Esophagus squamous epithelium (tissue), 5 donors: Measurements from ENCODE around the gene SYT8. TPM values are rescaled to one million over a fixed set of nuclear protein-coding genes. Genes with fewer than 3 reads are reported as not detected.

Source experiments
- DNase-seq: peaks from one replicate; lab custom pipeline; 2025; lab: John Stamatoyannopoulos, UW
- H3K27ac ChIP-seq, 4 donors: fragments of 200-600 bp; sonication (generic); one replicate each; pipeline ENCODE4 v1.5.1; 2016 to 2019; ENCODE audit warnings: mild to moderate bottlenecking in 1 of 4
- H3K27me3 ChIP-seq, 4 donors: fragments of 200-600 bp; sonication (generic); 1 replicate in 3 of 4; 2 replicates in 1 of 4; pipeline versions ENCODE4 v1.5.1 to v1.6.0; 2017 to 2021; ENCODE audit warnings: antibody characterized with exemption in 1 of 4
- H3K36me3 ChIP-seq, 3 donors: fragments of 200-600 bp; sonication (generic); one replicate each; pipeline ENCODE4 v1.5.1; 2016 to 2019
- H3K4me1 ChIP-seq, 3 donors: fragments of 200-600 bp; sonication (generic); one replicate each; pipeline ENCODE4 v1.5.1; 2017 to 2019
- H3K4me3 ChIP-seq, 4 donors: fragments of 200-600 bp; sonication (generic); 1 replicate in 3 of 4; 2 replicates in 1 of 4; pipeline ENCODE4 v1.5.1; 2016 to 2019; ENCODE audit warnings: mild to moderate bottlenecking in 2 of 4, moderate library complexity in 1 of 4
- H3K9me3 ChIP-seq, 3 donors: fragments of 200-600 bp; sonication (generic); one replicate each; pipeline ENCODE4 v1.5.1; 2016 to 2019
- CTCF ChIP-seq, 6 experiments: fragments of 450-650 bp in 4 of 6; fragments of 200-600 bp in 2 of 6; sonication (generic) in 2 of 6; IDR thresholded peaks; one replicate each; pipeline ENCODE4 v1.5.1; 2016 to 2019; ENCODE audit warnings: antibody characterized with exemption in 6 of 6, mild to moderate bottlenecking in 4 of 6, moderate library complexity in 4 of 6
- POLR2A ChIP-seq, 4 donors: fragments of 450-650 bp; IDR thresholded peaks; one replicate each; pipeline ENCODE4 v1.6.1; 2017; ENCODE audit warnings: antibody characterized with exemption in 4 of 4, mild to moderate bottlenecking in 4 of 4, moderate library complexity in 3 of 4
- WGBS, 2 donors: methylation state at CpG; one replicate each; pipeline ENCODE4 v1.1.5; 2018; 5-methylcytosine and 5-hydroxymethylcytosine counted together
- intact Hi-C: fragments of 100-400 bp; cut with DNase I; formaldehyde crosslinking; loops from one replicate; pipeline ENCODE4 v1.15.0; 2022
- total RNA-seq, 4 donors: library from RNA; depleted of rRNA; stranded (reverse); fragments of >200 nt; gene quantifications; one replicate each; pipeline ENCODE4 v1.1.0, GENCODE V29; 2016
- donor health status: DM: yes; HTN: yes; CAD: no.

The SYT8 gene
- total RNA-seq, 4 donors from 2014 or later, result 28.7 to 110 (median 69.3) TPM

- peaks cover 26 to 78% (median 39%) of the 10 kb centered on the region in 3 donors for H3K4me1 ChIP-seq
- H3K36me3 ChIP-seq, result no peaks in the 10 kb centered on the region
- no peak for DNase-seq
- H3K27ac ChIP-seq, result peak overlapping the region; percentile 52 to 86 (median 85)
- TF ChIP-seq CTCF (IDR thresholded peaks at IDR 0.05) (no peak), POLR2A (IDR thresholded peaks at IDR 0.05) (no peak)
- H3K4me3 ChIP-seq, result peak overlapping the region in 3 of 4 donors; percentile 25 to 46 (median 37)
- H3K27me3 ChIP-seq, result peaks cover 0 to 8% (median 0%) of the 10 kb centered on the region in 4 donors
- intact Hi-C loops, result no loop called here
- WGBS, 2 donors, result 76 to 77% methylated on average over 24 of the region's 30 CpGs
- H3K9me3 ChIP-seq, result no peaks in the 10 kb centered on the region
Observed at GRCh38 chr11:1864831-1865665, 30.3 kb downstream of the SYT8 start.

GRCh38 chr11:1866226-1866625, 31.4 kb downstream of the SYT8 start:
- no peak for TF ChIP-seq CTCF (IDR thresholded peaks at IDR 0.05)
- no peak for TF ChIP-seq POLR2A (IDR thresholded peaks at IDR 0.05)
- H3K4me3 ChIP-seq, result peak overlapping the region in 1 of 4 donors; percentile 37
- 83% methylated on average over 4 of the region's 8 CpGs; no CpG with 5 or more reads in 1 of the 2 donors for WGBS, 2 donors
- no peaks in the 10 kb centered on the region for H3K36me3 ChIP-seq
- DNase-seq, result no peak
- peaks cover 0 to 19% (median 0%) of the 10 kb centered on the region in 4 donors for H3K27me3 ChIP-seq
- H3K4me1 ChIP-seq, result peaks cover 38 to 89% (median 49%) of the 10 kb centered on the region in 3 donors
- H3K9me3 ChIP-seq, result no peaks in the 10 kb centered on the region
- H3K27ac ChIP-seq, result peak overlapping the region in 3 of 4 donors; percentile 22 to 91 (median 30)
- intact Hi-C loops, result no loop called here

- peak overlapping the region in 3 of 4 donors; percentile 22 to 91 (median 30) for H3K27ac ChIP-seq
- no peak for DNase-seq
- H3K4me3 ChIP-seq, result no peak overlapping the region
- intact Hi-C loops, result no loop called here
- TF ChIP-seq POLR2A (IDR thresholded peaks at IDR 0.05) (no peak), CTCF (IDR thresholded peaks at IDR 0.05) (no peak)
- no peaks in the 10 kb centered on the region for H3K36me3 ChIP-seq
- peaks cover 0 to 25% (median 0%) of the 10 kb centered on the region in 4 donors for H3K27me3 ChIP-seq
- no peaks in the 10 kb centered on the region for H3K9me3 ChIP-seq
- 94% methylated on average over 5 of the region's 15 CpGs; no CpG with 5 or more reads in 1 of the 2 donors for WGBS, 2 donors
- peaks cover 42 to 95% (median 51%) of the 10 kb centered on the region in 3 donors for H3K4me1 ChIP-seq
Observed at GRCh38 chr11:1866776-1867175, 32.0 kb downstream of the SYT8 start.

GRCh38 chr11:1867381-1867780, 32.6 kb downstream of the SYT8 start:
- 63 to 88% methylated on average over 6 of the region's 8 CpGs for WGBS, 2 donors
- Histone ChIP-seq H3K4me3 (no peak overlapping the region), H3K36me3 (no peaks in the 10 kb centered on the region), H3K4me1 (peaks cover 44 to 100% (median 51%) of the 10 kb centered on the region in 3 donors), H3K27me3 (peaks cover 0 to 25% (median 0%) of the 10 kb centered on the region in 4 donors), H3K9me3 (no peaks in the 10 kb centered on the region), H3K27ac (peak overlapping the region in 3 of 4 donors; percentile 48 to 91 (median 68))
- TF ChIP-seq CTCF (IDR thresholded peaks at IDR 0.05) (no peak), POLR2A (IDR thresholded peaks at IDR 0.05) (no peak)
- DNase-seq, result no peak
- intact Hi-C loops, result no loop called here
